Breast epithelium (tissue), 3 donors: Measurements from ENCODE around the gene CSNK1D.

Source experiments
- POLR2AphosphoS5 ChIP-seq, 3 donors: sonication (generic); formaldehyde crosslinking; IDR thresholded peaks; one replicate each; pipeline ENCODE4 v1.6.1; 2017; ENCODE audit warnings: antibody characterized with exemption in 3 of 3
- TF ChIP-seq, protein P1 (sequence below), 3 donors: fragments of 450-650 bp; IDR thresholded peaks; one replicate each; pipeline ENCODE4 v1.5.1; 2016 to 2017; ENCODE audit warnings: antibody characterized with exemption in 3 of 3, mild to moderate bottlenecking in 3 of 3, moderate library complexity in 3 of 3

DNA sequence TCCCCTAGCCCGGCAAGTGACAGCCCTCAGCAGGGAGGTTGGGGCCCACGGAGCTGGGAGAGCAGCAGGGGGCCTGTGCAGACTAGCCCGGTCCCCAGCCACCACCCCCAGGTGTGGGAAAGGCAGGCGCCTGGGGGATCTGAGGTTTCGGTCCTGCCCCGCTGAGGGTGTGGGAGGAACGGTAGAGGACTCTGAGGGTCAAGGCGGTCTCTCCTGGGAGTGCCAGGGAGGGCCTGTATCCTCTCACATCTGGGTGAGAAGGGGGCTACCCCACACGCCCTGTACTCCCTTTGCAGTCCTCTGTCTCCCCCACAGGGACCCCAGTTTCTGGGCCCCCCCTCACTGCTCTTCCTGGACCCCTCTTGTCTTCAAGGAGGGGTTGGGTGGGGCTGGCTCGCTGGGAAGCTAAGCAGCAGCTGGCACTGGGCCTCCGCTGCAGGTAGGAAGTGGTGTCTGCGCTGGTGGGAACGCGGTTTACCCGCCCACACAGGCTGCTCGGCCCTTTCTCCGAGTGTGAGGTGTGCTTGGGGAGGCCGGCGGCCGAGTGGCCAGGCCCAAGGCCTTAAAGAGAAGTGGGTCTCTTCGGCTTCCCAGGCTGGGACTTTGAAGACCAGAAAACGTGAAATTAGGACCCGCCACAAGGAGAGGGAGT lies 28.5 kb upstream of the CSNK1D start:
- no peak for TF ChIP-seq POLR2AphosphoS5 (IDR thresholded peaks at IDR 0.05)
- TF ChIP-seq, protein P1, sequence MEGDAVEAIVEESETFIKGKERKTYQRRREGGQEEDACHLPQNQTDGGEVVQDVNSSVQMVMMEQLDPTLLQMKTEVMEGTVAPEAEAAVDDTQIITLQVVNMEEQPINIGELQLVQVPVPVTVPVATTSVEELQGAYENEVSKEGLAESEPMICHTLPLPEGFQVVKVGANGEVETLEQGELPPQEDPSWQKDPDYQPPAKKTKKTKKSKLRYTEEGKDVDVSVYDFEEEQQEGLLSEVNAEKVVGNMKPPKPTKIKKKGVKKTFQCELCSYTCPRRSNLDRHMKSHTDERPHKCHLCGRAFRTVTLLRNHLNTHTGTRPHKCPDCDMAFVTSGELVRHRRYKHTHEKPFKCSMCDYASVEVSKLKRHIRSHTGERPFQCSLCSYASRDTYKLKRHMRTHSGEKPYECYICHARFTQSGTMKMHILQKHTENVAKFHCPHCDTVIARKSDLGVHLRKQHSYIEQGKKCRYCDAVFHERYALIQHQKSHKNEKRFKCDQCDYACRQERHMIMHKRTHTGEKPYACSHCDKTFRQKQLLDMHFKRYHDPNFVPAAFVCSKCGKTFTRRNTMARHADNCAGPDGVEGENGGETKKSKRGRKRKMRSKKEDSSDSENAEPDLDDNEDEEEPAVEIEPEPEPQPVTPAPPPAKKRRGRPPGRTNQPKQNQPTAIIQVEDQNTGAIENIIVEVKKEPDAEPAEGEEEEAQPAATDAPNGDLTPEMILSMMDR (IDR thresholded peaks at IDR 0.05) = no peak
